HEK293 (cell line): ENCODE data around the gene DCAF15.

Source experiments
- ELK4 ChIP-seq: IDR thresholded peaks from 2 replicates; pipeline ENCODE4 v1.6.1; 2011; ENCODE audit warnings: mild to moderate bottlenecking, low read depth, low read length, borderline replicate concordance
- HOXD13 ChIP-seq: sonication (generic); formaldehyde crosslinking; IDR thresholded peaks from 2 replicates; pipeline ENCODE4 v1.8.0; 2022; ENCODE audit warnings: missing genetic modification reagents, borderline replicate concordance
- YY1 ChIP-seq: fragments of 450-650 bp; formaldehyde crosslinking; IDR thresholded peaks from 2 replicates; pipeline ENCODE4 v1.5.1; 2018; ENCODE audit warnings: missing biosample characterization, missing genetic modification characterization
- ZNF121 ChIP-seq: fragments of 450-650 bp; formaldehyde crosslinking; IDR thresholded peaks from 2 replicates; pipeline ENCODE4 v1.5.1; 2016; ENCODE audit warnings: missing biosample characterization, missing genetic modification characterization
- ZNF16 ChIP-seq: fragments of 450-650 bp; formaldehyde crosslinking; IDR thresholded peaks from 2 replicates; pipeline ENCODE4 v1.5.1; 2016; ENCODE audit warnings: low read depth, missing biosample characterization, missing genetic modification characterization
- ZNF24 ChIP-seq: fragments of 450-650 bp; formaldehyde crosslinking; IDR thresholded peaks from 2 replicates; pipeline ENCODE4 v1.5.1; 2016; ENCODE audit warnings: missing biosample characterization, missing genetic modification characterization
- TF ChIP-seq, protein P1 (sequence below): fragments of 450-650 bp; formaldehyde crosslinking; IDR thresholded peaks from 2 replicates; pipeline ENCODE4 v1.5.1; 2016; ENCODE audit warnings: missing biosample characterization, missing genetic modification characterization
- TF ChIP-seq, protein P2 (sequence below): fragments of 450-650 bp; formaldehyde crosslinking; IDR thresholded peaks from 2 replicates; pipeline ENCODE4 v1.5.1; 2016; ENCODE audit warnings: missing biosample characterization, missing genetic modification characterization

GRCh38 chr19:13920524-13920923, 31.8 kb upstream of the DCAF15 start:
- TF ChIP-seq YY1 (tag by site-specific recombination) (no peak), ZNF16 (tag by site-specific recombination) (no peak), ZNF121 (no peak), ZNF24 (tag by site-specific recombination) (no peak), ELK4 (no peak), HOXD13 (no peak)
- TF ChIP-seq, protein P1, sequence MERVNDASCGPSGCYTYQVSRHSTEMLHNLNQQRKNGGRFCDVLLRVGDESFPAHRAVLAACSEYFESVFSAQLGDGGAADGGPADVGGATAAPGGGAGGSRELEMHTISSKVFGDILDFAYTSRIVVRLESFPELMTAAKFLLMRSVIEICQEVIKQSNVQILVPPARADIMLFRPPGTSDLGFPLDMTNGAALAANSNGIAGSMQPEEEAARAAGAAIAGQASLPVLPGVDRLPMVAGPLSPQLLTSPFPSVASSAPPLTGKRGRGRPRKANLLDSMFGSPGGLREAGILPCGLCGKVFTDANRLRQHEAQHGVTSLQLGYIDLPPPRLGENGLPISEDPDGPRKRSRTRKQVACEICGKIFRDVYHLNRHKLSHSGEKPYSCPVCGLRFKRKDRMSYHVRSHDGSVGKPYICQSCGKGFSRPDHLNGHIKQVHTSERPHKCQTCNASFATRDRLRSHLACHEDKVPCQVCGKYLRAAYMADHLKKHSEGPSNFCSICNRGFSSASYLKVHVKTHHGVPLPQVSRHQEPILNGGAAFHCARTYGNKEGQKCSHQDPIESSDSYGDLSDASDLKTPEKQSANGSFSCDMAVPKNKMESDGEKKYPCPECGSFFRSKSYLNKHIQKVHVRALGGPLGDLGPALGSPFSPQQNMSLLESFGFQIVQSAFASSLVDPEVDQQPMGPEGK (tag by site-specific recombination) = no peak
- TF ChIP-seq, protein P2, sequence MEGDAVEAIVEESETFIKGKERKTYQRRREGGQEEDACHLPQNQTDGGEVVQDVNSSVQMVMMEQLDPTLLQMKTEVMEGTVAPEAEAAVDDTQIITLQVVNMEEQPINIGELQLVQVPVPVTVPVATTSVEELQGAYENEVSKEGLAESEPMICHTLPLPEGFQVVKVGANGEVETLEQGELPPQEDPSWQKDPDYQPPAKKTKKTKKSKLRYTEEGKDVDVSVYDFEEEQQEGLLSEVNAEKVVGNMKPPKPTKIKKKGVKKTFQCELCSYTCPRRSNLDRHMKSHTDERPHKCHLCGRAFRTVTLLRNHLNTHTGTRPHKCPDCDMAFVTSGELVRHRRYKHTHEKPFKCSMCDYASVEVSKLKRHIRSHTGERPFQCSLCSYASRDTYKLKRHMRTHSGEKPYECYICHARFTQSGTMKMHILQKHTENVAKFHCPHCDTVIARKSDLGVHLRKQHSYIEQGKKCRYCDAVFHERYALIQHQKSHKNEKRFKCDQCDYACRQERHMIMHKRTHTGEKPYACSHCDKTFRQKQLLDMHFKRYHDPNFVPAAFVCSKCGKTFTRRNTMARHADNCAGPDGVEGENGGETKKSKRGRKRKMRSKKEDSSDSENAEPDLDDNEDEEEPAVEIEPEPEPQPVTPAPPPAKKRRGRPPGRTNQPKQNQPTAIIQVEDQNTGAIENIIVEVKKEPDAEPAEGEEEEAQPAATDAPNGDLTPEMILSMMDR (tag by site-specific recombination) = no peak
